HCT116 (cell line): ENCODE data around the gene RAB3B.

ENCODE experiments used
- EZH2 ChIP-seq: fragments of 200-600 bp; sonication (generic); IDR thresholded peaks from 2 replicates; pipeline ENCODE4 v1.6.1; 2017; ENCODE audit warnings: antibody characterized with exemption, mixed run types
- SRF ChIP-seq: IDR thresholded peaks from 2 replicates; pipeline ENCODE4 v1.6.1; 2012; ENCODE audit warnings: low read depth
- TF ChIP-seq, protein P1 (sequence below), 3 experiments: fragments of 200-600 bp in 1 of 3; sonication (generic) in 1 of 3; IDR thresholded peaks in 2 of 3; conservative IDR thresholded peaks in 1 of 3; 2 replicates each; pipeline ENCODE4 v1.5.1; 2012 to 2017; ENCODE audit warnings: low read depth in 2 of 3, low read length in 2 of 3, antibody characterized with exemption in 1 of 3, borderline replicate concordance in 1 of 3, control low read depth in 1 of 3, mild to moderate bottlenecking in 1 of 3, mixed read lengths in 1 of 3, mixed run types in 1 of 3, moderate library complexity in 1 of 3; ENCODE audit not compliant: insufficient read depth in 1 of 3

DNA sequence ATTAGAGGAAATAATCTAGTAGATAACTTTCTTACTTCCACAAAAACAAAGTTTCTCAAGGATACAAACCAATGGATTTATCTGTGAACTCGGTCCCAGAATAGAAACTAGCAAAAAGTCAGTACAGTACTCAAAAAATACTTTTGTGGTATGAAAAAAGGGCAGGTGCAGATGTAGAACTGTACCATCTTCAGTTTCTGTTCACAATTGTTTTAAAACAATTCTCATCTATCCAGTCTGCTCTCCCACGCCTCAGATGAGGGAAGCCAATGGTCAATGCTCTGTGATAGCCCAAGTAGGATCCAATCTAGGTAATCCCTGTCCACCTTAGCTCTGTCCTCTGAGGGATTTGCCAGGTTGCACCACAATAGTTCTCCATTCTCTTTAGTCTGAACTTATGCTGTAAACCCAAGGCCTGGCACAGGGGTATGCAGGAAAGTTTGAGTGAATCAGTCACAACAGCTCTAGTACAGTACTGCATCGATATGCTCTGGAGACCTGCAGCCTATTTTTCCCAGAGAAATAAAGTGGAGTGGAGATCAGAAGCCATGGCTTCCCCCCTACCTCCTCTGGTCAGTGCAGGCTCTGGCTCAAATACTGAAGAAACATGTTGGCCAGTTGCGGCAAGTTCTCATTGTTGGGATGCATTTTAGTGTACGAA is 41.8 kb upstream of the RAB3B start:
- no peak for TF ChIP-seq EZH2
- TF ChIP-seq, protein P1, sequence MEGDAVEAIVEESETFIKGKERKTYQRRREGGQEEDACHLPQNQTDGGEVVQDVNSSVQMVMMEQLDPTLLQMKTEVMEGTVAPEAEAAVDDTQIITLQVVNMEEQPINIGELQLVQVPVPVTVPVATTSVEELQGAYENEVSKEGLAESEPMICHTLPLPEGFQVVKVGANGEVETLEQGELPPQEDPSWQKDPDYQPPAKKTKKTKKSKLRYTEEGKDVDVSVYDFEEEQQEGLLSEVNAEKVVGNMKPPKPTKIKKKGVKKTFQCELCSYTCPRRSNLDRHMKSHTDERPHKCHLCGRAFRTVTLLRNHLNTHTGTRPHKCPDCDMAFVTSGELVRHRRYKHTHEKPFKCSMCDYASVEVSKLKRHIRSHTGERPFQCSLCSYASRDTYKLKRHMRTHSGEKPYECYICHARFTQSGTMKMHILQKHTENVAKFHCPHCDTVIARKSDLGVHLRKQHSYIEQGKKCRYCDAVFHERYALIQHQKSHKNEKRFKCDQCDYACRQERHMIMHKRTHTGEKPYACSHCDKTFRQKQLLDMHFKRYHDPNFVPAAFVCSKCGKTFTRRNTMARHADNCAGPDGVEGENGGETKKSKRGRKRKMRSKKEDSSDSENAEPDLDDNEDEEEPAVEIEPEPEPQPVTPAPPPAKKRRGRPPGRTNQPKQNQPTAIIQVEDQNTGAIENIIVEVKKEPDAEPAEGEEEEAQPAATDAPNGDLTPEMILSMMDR (IDR thresholded peaks at IDR 0.05 in 2 of 3, conservative IDR thresholded peaks at IDR 0.05 in 1 of 3; ENCODE audit: borderline replicate concordance in 1 of 3, insufficient read depth in 1 of 3, low read depth in 2 of 3, low read length in 2 of 3) = no peak
- TF ChIP-seq SRF = no peak
